ENCODE measurements around the gene SWT1.

DNA sequence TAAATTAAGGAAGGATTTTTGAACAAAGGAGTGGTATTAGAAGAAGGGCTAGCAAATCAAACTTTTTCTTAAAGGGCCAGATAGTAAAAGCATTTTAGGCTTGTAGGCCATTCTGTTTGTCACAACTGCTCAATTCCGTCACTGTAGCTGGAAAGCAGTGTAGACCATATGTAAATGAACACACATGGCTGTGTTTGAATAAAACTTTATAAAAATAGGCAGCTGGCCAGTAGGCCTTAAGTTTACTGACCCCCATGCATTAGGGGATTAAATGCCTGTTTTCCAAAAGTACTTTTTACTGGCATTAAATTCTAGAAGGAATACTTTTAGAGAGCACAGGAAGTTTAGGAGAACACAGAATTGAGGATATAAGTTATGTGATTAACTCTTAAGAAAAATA lies 151.2 kb downstream of the SWT1 start:
- TF ChIP-seq, protein P1, sequence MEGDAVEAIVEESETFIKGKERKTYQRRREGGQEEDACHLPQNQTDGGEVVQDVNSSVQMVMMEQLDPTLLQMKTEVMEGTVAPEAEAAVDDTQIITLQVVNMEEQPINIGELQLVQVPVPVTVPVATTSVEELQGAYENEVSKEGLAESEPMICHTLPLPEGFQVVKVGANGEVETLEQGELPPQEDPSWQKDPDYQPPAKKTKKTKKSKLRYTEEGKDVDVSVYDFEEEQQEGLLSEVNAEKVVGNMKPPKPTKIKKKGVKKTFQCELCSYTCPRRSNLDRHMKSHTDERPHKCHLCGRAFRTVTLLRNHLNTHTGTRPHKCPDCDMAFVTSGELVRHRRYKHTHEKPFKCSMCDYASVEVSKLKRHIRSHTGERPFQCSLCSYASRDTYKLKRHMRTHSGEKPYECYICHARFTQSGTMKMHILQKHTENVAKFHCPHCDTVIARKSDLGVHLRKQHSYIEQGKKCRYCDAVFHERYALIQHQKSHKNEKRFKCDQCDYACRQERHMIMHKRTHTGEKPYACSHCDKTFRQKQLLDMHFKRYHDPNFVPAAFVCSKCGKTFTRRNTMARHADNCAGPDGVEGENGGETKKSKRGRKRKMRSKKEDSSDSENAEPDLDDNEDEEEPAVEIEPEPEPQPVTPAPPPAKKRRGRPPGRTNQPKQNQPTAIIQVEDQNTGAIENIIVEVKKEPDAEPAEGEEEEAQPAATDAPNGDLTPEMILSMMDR (IDR thresholded peaks at IDR 0.05; ENCODE audit: insufficient read depth, low read length), result no peak
- TF ChIP-seq SPI1 (IDR thresholded peaks at IDR 0.05; ENCODE audit: borderline replicate concordance, low read depth) (no peak), REST (IDR thresholded peaks at IDR 0.05; ENCODE audit: insufficient replicate concordance, low read depth) (no peak), POLR2AphosphoS5 (IDR thresholded peaks at IDR 0.05; ENCODE audit: low read depth) (no peak)
